Adrenal gland (tissue), 12 donors: ENCODE data around the gene PCDHA12. TPM values are rescaled to one million over a fixed set of nuclear protein-coding genes. Genes with fewer than 3 reads are reported as not detected.

Experiments used
- DNase-seq, 7 donors: peaks; one replicate each; pipeline ENCODE4 v3.0.0-alpha.2; 2019 to 2020
- H3K27ac ChIP-seq, 5 donors: fragments of 200-600 bp; sonication (generic) in 4 of 5; 1 replicate in 3 of 5; 2 replicates in 2 of 5; pipeline versions ENCODE4 v1.5.1 to v1.8.0; 2016 to 2020; ENCODE audit warnings: mild to moderate bottlenecking in 1 of 5
- H3K27me3 ChIP-seq: fragments of 200-600 bp; 2 replicates; pipeline ENCODE4 v1.8.0; 2021
- H3K36me3 ChIP-seq, 2 donors: fragments of 200-600 bp; replicated peaks in 1 of 2; 1 replicate in 1 of 2; 2 replicates in 1 of 2; pipeline versions ENCODE4 v1.5.1 to v1.8.0; 2018 to 2022
- H3K4me1 ChIP-seq, 2 donors: fragments of 200-600 bp; replicated peaks in 1 of 2; 1 replicate in 1 of 2; 2 replicates in 1 of 2; pipeline versions ENCODE4 v1.5.1 to v1.8.0; 2018 to 2021
- H3K4me3 ChIP-seq, 4 donors: fragments of 200-600 bp; sonication (generic) in 3 of 4; one replicate each; pipeline ENCODE4 v1.5.1; 2016 to 2018
- H3K9me3 ChIP-seq, 3 donors: fragments of 200-600 bp; sonication (generic) in 1 of 3; replicated peaks in 1 of 3; 1 replicate in 2 of 3; 2 replicates in 1 of 3; pipeline versions ENCODE4 v1.5.1 to v1.8.0; 2016 to 2021
- POLR2A ChIP-seq, 2 donors: fragments of 450-650 bp; IDR thresholded peaks; one replicate each; pipeline ENCODE4 v1.6.1; 2017; ENCODE audit warnings: antibody characterized with exemption in 2 of 2, mild to moderate bottlenecking in 2 of 2, moderate library complexity in 1 of 2
- WGBS, 4 donors: extraction: QIAGEN DNeasy Blood & Tissue Kit in 2 of 4; methylation state at CpG; one replicate each; pipeline versions ENCODE4 v1.1.5 to v1.1.7; 2013 to 2017; 5-methylcytosine and 5-hydroxymethylcytosine counted together
- intact Hi-C, 2 donors: fragments of 100-400 bp; cut with DNase I; formaldehyde crosslinking; loops; one replicate each; pipeline versions ENCODE4 v1.14.1 to v1.15.0; 2022 to 2023
- polyA plus RNA-seq, 3 donors: library from polyadenylated mRNA; stranded (reverse); fragments of 200-250 nt in 2 of 3; fragments of 350-450 nt in 1 of 3; fragmentation: Illumina TruSeq in 1 of 3; extraction: RNeasy Lipid Tissue Mini Kit (QIAGEN cat#74804) in 1 of 3; gene quantifications; one replicate each; pipeline ENCODE4 v1.2.3, GENCODE V29; 2013 to 2014
- total RNA-seq, 9 donors: library from RNA; depleted of rRNA in 4 of 9; stranded (reverse); fragments of >200 nt in 4 of 9; fragments of 120-200 nt in 1 of 9; fragmentation: NEBNext Ultra II Directional in 1 of 9; extraction: Animal tissue kit (Norgen Biotek cat#: 25700) in 1 of 9; gene quantifications; one replicate each; pipeline versions ENCODE4 v1.1.0 to v1.2.4, GENCODE V29; 2013 to 2023
- TF ChIP-seq, protein P1 (sequence below), 6 experiments: fragments of 450-650 bp in 4 of 6; fragments of 200-600 bp in 2 of 6; sonication (generic) in 1 of 6; IDR thresholded peaks; 1 replicate in 5 of 6; 2 replicates in 1 of 6; pipeline versions ENCODE4 v1.5.1 to v1.8.0; 2016 to 2021; ENCODE audit warnings: antibody characterized with exemption in 6 of 6, mild to moderate bottlenecking in 2 of 6, moderate library complexity in 1 of 6
- donor health status: healthy with polysubstance abuse.
- donor health status: Bipolar disorder and iron deficiency.
- donor health status: DM: yes; HTN: yes; CAD: no.
- donor health status: DM: no; HTN: no; CAD: no.
- donor health status: DM: no; HTN: no; CAD: no.
- donor health status: DM: yes; HTN: yes; CAD: no.

The PCDHA12 gene
- total and polyA plus RNA-seq, 12 donors = 0.17 to 1.9 (median 0.47) TPM

DNA sequence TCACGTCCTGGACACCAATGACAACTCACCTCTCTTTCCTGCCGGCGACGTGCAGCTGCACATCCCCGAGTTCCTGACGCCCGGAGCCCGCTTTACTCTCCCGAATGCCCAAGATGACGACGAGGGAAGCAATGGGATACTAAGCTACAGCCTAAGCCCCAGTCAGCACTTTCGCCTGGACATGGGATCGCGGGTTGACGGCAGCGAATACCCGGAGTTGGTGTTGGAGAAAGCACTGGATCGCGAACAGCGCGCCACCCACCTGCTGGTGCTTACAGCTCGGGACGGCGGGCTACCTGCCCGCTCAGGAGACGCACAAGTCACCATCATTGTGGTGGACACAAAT is 52.1 kb downstream of the PCDHA12 start:
- 0 to 7% (median 4%) methylated on average over 5 to 26 of the region's 26 CpGs; no CpG with 5 or more reads in 1 of the 4 donors for WGBS, 4 donors
- Histone ChIP-seq H3K36me3 (no peaks in the 10 kb centered on the region), H3K4me3 (peak overlapping the region in 1 of 4 donors; percentile 53), H3K27ac (peak overlapping the region in 2 of 5 donors; percentile 41 to 53), H3K4me1 (no peaks in the 10 kb centered on the region), H3K27me3 (peaks cover 13% of the 10 kb centered on the region), H3K9me3 (no peaks in the 10 kb centered on the region)
- intact Hi-C loops = no loop called here
- TF ChIP-seq, protein P1, sequence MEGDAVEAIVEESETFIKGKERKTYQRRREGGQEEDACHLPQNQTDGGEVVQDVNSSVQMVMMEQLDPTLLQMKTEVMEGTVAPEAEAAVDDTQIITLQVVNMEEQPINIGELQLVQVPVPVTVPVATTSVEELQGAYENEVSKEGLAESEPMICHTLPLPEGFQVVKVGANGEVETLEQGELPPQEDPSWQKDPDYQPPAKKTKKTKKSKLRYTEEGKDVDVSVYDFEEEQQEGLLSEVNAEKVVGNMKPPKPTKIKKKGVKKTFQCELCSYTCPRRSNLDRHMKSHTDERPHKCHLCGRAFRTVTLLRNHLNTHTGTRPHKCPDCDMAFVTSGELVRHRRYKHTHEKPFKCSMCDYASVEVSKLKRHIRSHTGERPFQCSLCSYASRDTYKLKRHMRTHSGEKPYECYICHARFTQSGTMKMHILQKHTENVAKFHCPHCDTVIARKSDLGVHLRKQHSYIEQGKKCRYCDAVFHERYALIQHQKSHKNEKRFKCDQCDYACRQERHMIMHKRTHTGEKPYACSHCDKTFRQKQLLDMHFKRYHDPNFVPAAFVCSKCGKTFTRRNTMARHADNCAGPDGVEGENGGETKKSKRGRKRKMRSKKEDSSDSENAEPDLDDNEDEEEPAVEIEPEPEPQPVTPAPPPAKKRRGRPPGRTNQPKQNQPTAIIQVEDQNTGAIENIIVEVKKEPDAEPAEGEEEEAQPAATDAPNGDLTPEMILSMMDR (IDR thresholded peaks at IDR 0.05) = no peak
- no peak for TF ChIP-seq POLR2A (IDR thresholded peaks at IDR 0.05)
- peak in 1 of 7 donors; percentile 3 for DNase-seq

Other genes with a start within 250 kb of the PCDHA12 start
- gene CD14, start 242.1 kb upstream of the PCDHA12 start, total RNA-seq = 100 to 1,000 TPM in 8 of 9 donors, 1 to 10 TPM in 1; 9.8 to 885 (median 316) TPM
- gene CD14, start 242.1 kb upstream of the PCDHA12 start, polyA plus RNA-seq = 100 to 1,000 TPM in 2 of 3 donors, 10 to 100 TPM in 1; 13.9 to 252 (median 101) TPM
- gene TMCO6, start 235.9 kb upstream of the PCDHA12 start, total RNA-seq = 100 to 1,000 TPM in 1 of 9 donors, 10 to 100 TPM in 7, 1 to 10 TPM in 1; 6.6 to 348 (median 29.5) TPM
- gene TMCO6, start 235.9 kb upstream of the PCDHA12 start, polyA plus RNA-seq = 10 to 100 TPM in 2 of 3 donors, 1 to 10 TPM in 1; 5.6 to 44.7 (median 25.3) TPM
- gene NDUFA2, start 227.7 kb upstream of the PCDHA12 start, total RNA-seq = 100 to 1,000 TPM in 8 of 9 donors, 10 to 100 TPM in 1; 98.1 to 139 (median 115) TPM
- 100 to 1,000 TPM in 2 of 3 donors, 10 to 100 TPM in 1; 65.6 to 573 (median 367) TPM for gene NDUFA2, start 227.7 kb upstream of the PCDHA12 start, polyA plus RNA-seq
- 100 to 1,000 TPM in 4 of 9 donors, 10 to 100 TPM in 5; 65.7 to 478 (median 83.3) TPM for gene IK, start 227.5 kb upstream of the PCDHA12 start, total RNA-seq
- gene IK, start 227.5 kb upstream of the PCDHA12 start, polyA plus RNA-seq = 100 to 1,000 TPM in 1 of 3 donors, 10 to 100 TPM in 2; 65.5 to 153 (median 97.5) TPM
- 10 to 100 TPM; 13.6 to 20.0 (median 17.1) TPM for gene WDR55, start 210.4 kb upstream of the PCDHA12 start, total RNA-seq
- 10 to 100 TPM; 13.3 to 20.8 (median 13.5) TPM for gene WDR55, start 210.4 kb upstream of the PCDHA12 start, polyA plus RNA-seq
- 1 to 10 TPM in 1 of 9 donors, under 1 TPM in 8; 0.19 to 3.6 (median 0.50) TPM for gene DND1, start 201.7 kb upstream of the PCDHA12 start, total RNA-seq
- 1 to 10 TPM in 2 of 3 donors, under 1 TPM in 1; 0.18 to 3.1 (median 2.1) TPM for gene DND1, start 201.7 kb upstream of the PCDHA12 start, polyA plus RNA-seq
- 10 to 100 TPM; 36.4 to 80.6 (median 55.7) TPM for gene HARS1, start 183.9 kb upstream of the PCDHA12 start, total RNA-seq
- 100 to 1,000 TPM in 1 of 3 donors, 10 to 100 TPM in 2; 92.3 to 111 (median 94.6) TPM for gene HARS1, start 183.9 kb upstream of the PCDHA12 start, polyA plus RNA-seq
- gene HARS2, start 183.9 kb upstream of the PCDHA12 start, total RNA-seq = 10 to 100 TPM; 21.3 to 51.2 (median 32.9) TPM
- 10 to 100 TPM; 26.0 to 31.0 (median 28.6) TPM for gene HARS2, start 183.9 kb upstream of the PCDHA12 start, polyA plus RNA-seq
- gene ZMAT2, start 174.9 kb upstream of the PCDHA12 start, total RNA-seq = 100 to 1,000 TPM in 1 of 9 donors, 10 to 100 TPM in 8; 24.6 to 122 (median 51.4) TPM
- gene ZMAT2, start 174.9 kb upstream of the PCDHA12 start, polyA plus RNA-seq = 100 to 1,000 TPM in 1 of 3 donors, 10 to 100 TPM in 2; 42.1 to 113 (median 82.8) TPM
- under 1 TPM in 4 of 9 donors, not detected in 5; 0.07 to 0.20 (median 0.12) TPM for gene PCDHA1, start 89.2 kb upstream of the PCDHA12 start, total RNA-seq
- gene PCDHA1, start 89.2 kb upstream of the PCDHA12 start, polyA plus RNA-seq = under 1 TPM; 0.05 to 0.08 (median 0.07) TPM
- under 1 TPM in 4 of 9 donors, not detected in 5; 0.12 to 0.28 (median 0.21) TPM for gene PCDHA2, start 80.5 kb upstream of the PCDHA12 start, total RNA-seq
- under 1 TPM in 2 of 3 donors, not detected in 1; 0.03 to 0.09 TPM for gene PCDHA2, start 80.5 kb upstream of the PCDHA12 start, polyA plus RNA-seq
- 1 to 10 TPM in 1 of 9 donors, under 1 TPM in 6, not detected in 2; 0.10 to 1.4 (median 0.31) TPM for gene PCDHA3, start 74.3 kb upstream of the PCDHA12 start, total RNA-seq
- 1 to 10 TPM in 1 of 3 donors, under 1 TPM in 2; 0.16 to 1.1 (median 0.24) TPM for gene PCDHA3, start 74.3 kb upstream of the PCDHA12 start, polyA plus RNA-seq
- gene PCDHA4, start 68.2 kb upstream of the PCDHA12 start, total RNA-seq = under 1 TPM; 0.04 to 0.96 (median 0.28) TPM
- gene PCDHA4, start 68.2 kb upstream of the PCDHA12 start, polyA plus RNA-seq = under 1 TPM; 0.08 to 0.33 (median 0.10) TPM
- gene PCDHA5, start 53.7 kb upstream of the PCDHA12 start, total RNA-seq = under 1 TPM in 7 of 9 donors, not detected in 2; 0.11 to 0.67 (median 0.17) TPM
- under 1 TPM; 0.07 to 0.62 (median 0.24) TPM for gene PCDHA5, start 53.7 kb upstream of the PCDHA12 start, polyA plus RNA-seq
- 1 to 10 TPM in 1 of 9 donors, under 1 TPM in 7, not detected in 1; 0.14 to 1.1 (median 0.48) TPM for gene PCDHA6, start 47.3 kb upstream of the PCDHA12 start, total RNA-seq
- under 1 TPM; 0.20 to 0.97 (median 0.32) TPM for gene PCDHA6, start 47.3 kb upstream of the PCDHA12 start, polyA plus RNA-seq
- 1 to 10 TPM in 1 of 9 donors, under 1 TPM in 6, not detected in 2; 0.22 to 1.2 (median 0.35) TPM for gene PCDHA7, start 41.0 kb upstream of the PCDHA12 start, total RNA-seq
- gene PCDHA7, start 41.0 kb upstream of the PCDHA12 start, polyA plus RNA-seq = under 1 TPM; 0.16 to 0.20 (median 0.20) TPM
- gene PCDHA8, start 34.1 kb upstream of the PCDHA12 start, total RNA-seq = under 1 TPM in 3 of 9 donors, not detected in 6; 0.14 to 0.18 (median 0.17) TPM
- gene PCDHA8, start 34.1 kb upstream of the PCDHA12 start, polyA plus RNA-seq = under 1 TPM; 0.03 to 0.16 (median 0.09) TPM
- gene PCDHA9, start 26.9 kb upstream of the PCDHA12 start, total RNA-seq = under 1 TPM in 7 of 9 donors, not detected in 2; 0.04 to 0.39 (median 0.18) TPM
- not detected for gene PCDHA9, start 26.9 kb upstream of the PCDHA12 start, polyA plus RNA-seq
- gene PCDHA10, start 19.4 kb upstream of the PCDHA12 start, total RNA-seq = 1 to 10 TPM in 3 of 9 donors, under 1 TPM in 6; 0.17 to 1.8 (median 0.48) TPM
- under 1 TPM; under 0.01 to 0.81 (median 0.32) TPM for gene PCDHA10, start 19.4 kb upstream of the PCDHA12 start, polyA plus RNA-seq
- gene PCDHA11, start 6.4 kb upstream of the PCDHA12 start, total RNA-seq = 1 to 10 TPM in 1 of 9 donors, under 1 TPM in 7, not detected in 1; 0.07 to 1.5 (median 0.35) TPM
- gene PCDHA11, start 6.4 kb upstream of the PCDHA12 start, polyA plus RNA-seq = under 1 TPM in 2 of 3 donors, not detected in 1; 0.48 to 0.51 TPM
- gene PCDHA13, start 6.8 kb downstream of the PCDHA12 start, total RNA-seq = under 1 TPM in 8 of 9 donors, not detected in 1; 0.12 to 0.98 (median 0.55) TPM
- under 1 TPM; 0.13 to 0.32 (median 0.26) TPM for gene PCDHA13, start 6.8 kb downstream of the PCDHA12 start, polyA plus RNA-seq
- gene PCDHAC1, start 51.0 kb downstream of the PCDHA12 start, total RNA-seq = 1 to 10 TPM in 2 of 9 donors, under 1 TPM in 7; 0.29 to 1.4 (median 0.70) TPM
- under 1 TPM; 0.10 to 0.81 (median 0.16) TPM for gene PCDHAC1, start 51.0 kb downstream of the PCDHA12 start, polyA plus RNA-seq
- 1 to 10 TPM in 6 of 9 donors, under 1 TPM in 3; 0.30 to 6.1 (median 1.1) TPM for gene PCDHAC2, start 91.2 kb downstream of the PCDHA12 start, total RNA-seq
- gene PCDHAC2, start 91.2 kb downstream of the PCDHA12 start, polyA plus RNA-seq = 1 to 10 TPM in 1 of 3 donors, under 1 TPM in 2; 0.07 to 6.5 (median 0.32) TPM
- gene PCDHB1, start 176.1 kb downstream of the PCDHA12 start, total RNA-seq = under 1 TPM in 4 of 9 donors, not detected in 5; under 0.01 to 0.07 (median 0.02) TPM
- gene PCDHB1, start 176.1 kb downstream of the PCDHA12 start, polyA plus RNA-seq = under 1 TPM in 1 of 3 donors, not detected in 2; 0.11 TPM
- 1 to 10 TPM in 7 of 9 donors, under 1 TPM in 2; 0.65 to 2.8 (median 1.5) TPM for gene PCDHB2, start 219.3 kb downstream of the PCDHA12 start, total RNA-seq
- gene PCDHB2, start 219.3 kb downstream of the PCDHA12 start, polyA plus RNA-seq = under 1 TPM; 0.24 to 0.79 (median 0.44) TPM
- 1 to 10 TPM in 6 of 9 donors, under 1 TPM in 3; 0.35 to 2.2 (median 1.2) TPM for gene PCDHB3, start 225.2 kb downstream of the PCDHA12 start, total RNA-seq
- gene PCDHB3, start 225.2 kb downstream of the PCDHA12 start, polyA plus RNA-seq = 1 to 10 TPM in 1 of 3 donors, under 1 TPM in 2; 0.20 to 1.4 (median 0.32) TPM
- 1 to 10 TPM in 8 of 9 donors, under 1 TPM in 1; 0.44 to 2.3 (median 1.7) TPM for gene PCDHB4, start 246.5 kb downstream of the PCDHA12 start, total RNA-seq
- gene PCDHB4, start 246.5 kb downstream of the PCDHA12 start, polyA plus RNA-seq = 1 to 10 TPM in 1 of 3 donors, under 1 TPM in 2; 0.56 to 1.8 (median 0.88) TPM